ENCODE measurements around the gene CHCHD6. TPM values are rescaled to one million over a fixed set of nuclear protein-coding genes. Genes with fewer than 3 reads are reported as not detected.

CHCHD6 gene
- total and polyA plus RNA-seq, 2 experiments from 2014 or later, result 15.8 to 21.4 TPM

DNA sequence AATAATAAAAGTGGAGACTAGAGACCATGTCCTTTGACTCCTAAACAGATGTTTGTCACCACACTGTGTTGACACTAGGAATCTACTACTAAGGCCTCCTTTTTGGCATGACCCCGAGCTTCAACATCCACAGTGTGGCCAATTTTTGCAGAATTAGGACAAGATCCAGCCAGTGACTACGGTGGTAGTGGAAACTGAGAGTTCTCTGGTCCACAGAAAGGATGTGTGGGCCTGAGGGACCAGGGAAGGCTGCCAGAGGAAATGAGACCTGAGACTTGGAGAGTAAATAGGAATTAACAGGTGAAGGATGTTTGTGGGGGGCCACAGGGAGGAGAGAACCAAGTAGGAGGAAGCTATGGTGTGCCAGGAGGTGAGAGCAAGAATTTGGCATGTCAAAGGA, 122.7 kb downstream of the CHCHD6 start:
- H3K9me3 ChIP-seq (ENCODE audit: low read depth), result no peaks in the 10 kb centered on the region
- no peak overlapping the region for H3K27ac ChIP-seq
- no peak for TF ChIP-seq EZH2 (IDR thresholded peaks at IDR 0.05; ENCODE audit: insufficient read depth, poor library complexity, severe bottlenecking)
- TF ChIP-seq EZH2phosphoT487 (IDR thresholded peaks at IDR 0.05; ENCODE audit: insufficient read depth, low read depth), result no peak
- no peak overlapping the region for H3K9ac ChIP-seq
- H3K4me1 ChIP-seq (ENCODE audit: insufficient read depth), result no peaks in the 10 kb centered on the region
- peaks cover 10% of the 10 kb centered on the region; the same call in 1 of the 2 replicates for H3F3A ChIP-seq (ENCODE audit: insufficient read depth)
- 70 to 71% methylated on average over 2 of the region's 2 CpGs for whole genome bisulfite sequencing, 2 experiments (ENCODE audit: low coverage in 1 of 2, low lambda C conversion rate in 2 of 2, missing lambda C conversion rate in 2 of 2)
- peaks cover 3% of the 10 kb centered on the region; the same call in 1 of the 2 replicates for H3K79me2 ChIP-seq (ENCODE audit: insufficient read depth)
- no peak overlapping the region for H2AFZ ChIP-seq
- no peaks in the 10 kb centered on the region for H3K27me3 ChIP-seq (replicated peaks; ENCODE audit: insufficient read depth)
- H3K4me3 ChIP-seq, result no peak overlapping the region
- no peaks in the 10 kb centered on the region for H4K20me1 ChIP-seq (ENCODE audit: insufficient read depth)
- H3K9me2 ChIP-seq (ENCODE audit: insufficient read depth), result no peaks in the 10 kb centered on the region
- DNase-seq, result no peak
- no peaks in the 10 kb centered on the region for H3K36me3 ChIP-seq (ENCODE audit: low read depth)
- H3K4me2 ChIP-seq (ENCODE audit: unreplicated experiment), result no peak overlapping the region
- in situ Hi-C loops (cut with MboI), result no loop called here

DNA sequence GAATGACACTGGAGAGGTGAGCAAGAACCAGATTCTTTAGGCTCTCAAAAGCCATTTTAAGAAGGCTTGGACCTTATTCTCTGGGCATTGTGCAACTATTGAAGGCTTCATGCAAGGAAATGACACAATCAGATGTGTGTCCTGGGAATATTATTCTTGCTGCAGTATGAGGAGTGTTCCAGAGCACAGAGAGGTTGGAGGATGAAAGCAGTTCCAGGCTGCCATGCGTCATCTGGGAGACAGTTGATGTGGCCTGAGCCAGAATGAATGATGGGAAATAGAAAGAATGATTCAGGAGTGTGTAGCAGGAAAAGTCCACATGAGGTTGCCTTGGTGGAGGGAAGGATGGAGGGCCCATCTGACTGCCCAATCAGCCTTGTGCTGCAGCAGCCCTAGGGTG, 123.1 kb downstream of the CHCHD6 start:
- Histone ChIP-seq H3K9ac (no peak overlapping the region), H3K36me3 (ENCODE audit: low read depth) (no peaks in the 10 kb centered on the region), H3K4me3 (no peak overlapping the region), H3K27me3 (replicated peaks; ENCODE audit: insufficient read depth) (no peaks in the 10 kb centered on the region), H3K79me2 (ENCODE audit: insufficient read depth) (peaks cover 3% of the 10 kb centered on the region; the same call in 1 of the 2 replicates), H3K4me2 (ENCODE audit: unreplicated experiment) (no peak overlapping the region), H3K4me1 (ENCODE audit: insufficient read depth) (no peaks in the 10 kb centered on the region), H4K20me1 (ENCODE audit: insufficient read depth) (no peaks in the 10 kb centered on the region), H3K27ac (no peak overlapping the region), H3K9me3 (ENCODE audit: low read depth) (no peaks in the 10 kb centered on the region), H3K9me2 (ENCODE audit: insufficient read depth) (no peaks in the 10 kb centered on the region), H3F3A (ENCODE audit: insufficient read depth) (peaks cover 10% of the 10 kb centered on the region; the same call in 1 of the 2 replicates), H2AFZ (no peak overlapping the region)
- WGBS, 2 experiments (ENCODE audit: low coverage in 1 of 2, low lambda C conversion rate in 2 of 2, missing lambda C conversion rate in 2 of 2), result 93 to 95% methylated on average over 1 of the region's 1 CpG
- TF ChIP-seq EZH2phosphoT487 (IDR thresholded peaks at IDR 0.05; ENCODE audit: insufficient read depth, low read depth) (no peak), EZH2 (IDR thresholded peaks at IDR 0.05; ENCODE audit: insufficient read depth, poor library complexity, severe bottlenecking) (no peak)
- in situ Hi-C loops (cut with MboI), result no loop called here
- peak; percentile 58 for DNase-seq

DNA sequence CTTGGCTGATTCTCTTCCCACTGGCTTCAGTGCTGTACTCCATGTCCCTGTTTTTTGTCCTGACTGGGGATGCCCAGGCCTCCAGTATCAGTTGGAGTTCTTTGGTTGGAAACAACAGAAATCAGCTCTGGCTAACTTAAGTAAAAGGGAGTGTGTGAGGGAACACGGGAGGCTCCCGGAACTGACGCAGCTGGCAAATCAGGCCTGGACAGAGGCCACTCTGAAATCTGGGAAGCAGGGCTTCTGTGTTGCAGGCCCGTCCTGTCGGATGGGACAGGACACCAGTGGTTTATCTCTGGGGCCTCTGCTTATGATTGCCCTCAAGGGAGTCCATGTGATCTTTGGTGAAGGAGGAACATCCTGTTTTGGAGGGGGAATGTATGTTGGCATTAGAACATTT, 124.3 kb downstream of the CHCHD6 start:
- Histone ChIP-seq H2AFZ (no peak overlapping the region), H3K27ac (no peak overlapping the region), H3K9ac (no peak overlapping the region), H3K4me1 (ENCODE audit: insufficient read depth) (no peaks in the 10 kb centered on the region), H3K9me3 (ENCODE audit: low read depth) (no peaks in the 10 kb centered on the region), H3K4me3 (no peak overlapping the region), H3K79me2 (ENCODE audit: insufficient read depth) (no peaks in the 10 kb centered on the region), H3K27me3 (replicated peaks; ENCODE audit: insufficient read depth) (no peaks in the 10 kb centered on the region), H4K20me1 (ENCODE audit: insufficient read depth) (no peaks in the 10 kb centered on the region), H3K9me2 (ENCODE audit: insufficient read depth) (no peaks in the 10 kb centered on the region), H3K4me2 (ENCODE audit: unreplicated experiment) (no peak overlapping the region), H3F3A (ENCODE audit: insufficient read depth) (peaks cover 10% of the 10 kb centered on the region; the same call in 1 of the 2 replicates), H3K36me3 (ENCODE audit: low read depth) (no peaks in the 10 kb centered on the region)
- in situ Hi-C loops (cut with MboI), result no loop called here
- TF ChIP-seq EZH2 (IDR thresholded peaks at IDR 0.05; ENCODE audit: insufficient read depth, poor library complexity, severe bottlenecking) (no peak), EZH2phosphoT487 (IDR thresholded peaks at IDR 0.05; ENCODE audit: insufficient read depth, low read depth) (no peak)
- WGBS, 2 experiments (ENCODE audit: low coverage in 1 of 2, low lambda C conversion rate in 2 of 2, missing lambda C conversion rate in 2 of 2), result 50 to 57% methylated on average over 5 of the region's 5 CpGs
- DNase-seq, result no peak

- TF ChIP-seq EZH2phosphoT487 (IDR thresholded peaks at IDR 0.05; ENCODE audit: insufficient read depth, low read depth) (no peak), EZH2 (IDR thresholded peaks at IDR 0.05; ENCODE audit: insufficient read depth, poor library complexity, severe bottlenecking) (no peak)
- Histone ChIP-seq H3K4me1 (ENCODE audit: insufficient read depth) (peaks cover 15% of the 10 kb centered on the region), H3F3A (ENCODE audit: insufficient read depth) (peaks cover 14% of the 10 kb centered on the region), H3K9ac (no peak overlapping the region), H3K27me3 (replicated peaks; ENCODE audit: insufficient read depth) (no peaks in the 10 kb centered on the region), H3K4me3 (no peak overlapping the region), H3K9me2 (ENCODE audit: insufficient read depth) (no peaks in the 10 kb centered on the region), H3K9me3 (ENCODE audit: low read depth) (no peaks in the 10 kb centered on the region), H3K27ac (no peak overlapping the region), H2AFZ (no peak overlapping the region), H3K36me3 (ENCODE audit: low read depth) (no peaks in the 10 kb centered on the region), H4K20me1 (ENCODE audit: insufficient read depth) (no peaks in the 10 kb centered on the region), H3K4me2 (ENCODE audit: unreplicated experiment) (no peak overlapping the region), H3K79me2 (ENCODE audit: insufficient read depth) (no peaks in the 10 kb centered on the region)
- in situ Hi-C loops (cut with MboI), result no loop called here
- 89 to 91% methylated on average over 5 of the region's 5 CpGs for WGBS, 2 experiments (ENCODE audit: low coverage in 1 of 2, low lambda C conversion rate in 2 of 2, missing lambda C conversion rate in 2 of 2)
- DNase-seq, result no peak
Measured at GRCh38 chr3:126832933-126833332, 128.9 kb downstream of the CHCHD6 start.
